GM21717 (cell line): Measurements from ENCODE around the gene PLA2G12A.

Experiments used
- ATAC-seq: cut with Tn5 transposase; IDR thresholded peaks from one replicate; pipeline ENCODE4 v1.9.1; 2021; ENCODE audit warnings: mild to moderate bottlenecking, moderate library complexity; ENCODE audit not compliant: unreplicated experiment

PLA2G12A gene

GRCh38 chr4:109729718-109730618, at the start of gene PLA2G12A:
Gene PLA2G12A (minus strand): TSS chr4:109730070. CDS start chr4:109729809, 261 bp downstream.
- ATAC-seq: peak; percentile 85

- no peak for ATAC-seq
These were observed 35.0 kb upstream of the PLA2G12A start for GRCh38 chr4:109764789-109765402.

- no peak for ATAC-seq
These were observed 34.5 kb upstream of the PLA2G12A start for GRCh38 chr4:109764376-109764775.

GRCh38 chr4:109760682-109761081, 30.8 kb upstream of the PLA2G12A start:
- no peak for ATAC-seq

- no peak for ATAC-seq
These were observed 25.8 kb upstream of the PLA2G12A start for GRCh38 chr4:109755656-109756055.

GRCh38 chr4:109754093-109754857, 24.4 kb upstream of the PLA2G12A start:
- no peak for ATAC-seq

- ATAC-seq: no peak
These were observed 22.7 kb upstream of the PLA2G12A start for GRCh38 chr4:109752525-109752924.

- no peak for ATAC-seq
These were observed 22.0 kb upstream of the PLA2G12A start for GRCh38 chr4:109751852-109752251.

GRCh38 chr4:109750652-109751244, 20.9 kb upstream of the PLA2G12A start:
- ATAC-seq: no peak

- ATAC-seq: no peak
These were observed 19.7 kb upstream of the PLA2G12A start for GRCh38 chr4:109749388-109750082.

- ATAC-seq: no peak
These were observed 18.2 kb upstream of the PLA2G12A start for GRCh38 chr4:109748114-109748513.

GRCh38 chr4:109746728-109747127, 16.9 kb upstream of the PLA2G12A start:
- ATAC-seq: no peak

- no peak for ATAC-seq
These were observed 16.0 kb upstream of the PLA2G12A start for GRCh38 chr4:109745830-109746229.

GRCh38 chr4:109739547-109739946, 9.7 kb upstream of the PLA2G12A start:
- ATAC-seq: no peak

GRCh38 chr4:109738104-109738872, 8.4 kb upstream of the PLA2G12A start:
- no peak for ATAC-seq

- no peak for ATAC-seq
These were observed 5.9 kb upstream of the PLA2G12A start for GRCh38 chr4:109735566-109736365.

GRCh38 chr4:109733728-109734127, 3.9 kb upstream of the PLA2G12A start:
- no peak for ATAC-seq

GRCh38 chr4:109730619-109731545, 1.0 kb upstream of the PLA2G12A start:
- no peak for ATAC-seq
